ENCODE measurements around the gene PTPRM.
"Not testable (repeated sequence)": the region's sequence is repeated elsewhere in the genome, so short reads cannot be mapped to it uniquely, and the experiment has no call there.

PTPRM gene

DNA sequence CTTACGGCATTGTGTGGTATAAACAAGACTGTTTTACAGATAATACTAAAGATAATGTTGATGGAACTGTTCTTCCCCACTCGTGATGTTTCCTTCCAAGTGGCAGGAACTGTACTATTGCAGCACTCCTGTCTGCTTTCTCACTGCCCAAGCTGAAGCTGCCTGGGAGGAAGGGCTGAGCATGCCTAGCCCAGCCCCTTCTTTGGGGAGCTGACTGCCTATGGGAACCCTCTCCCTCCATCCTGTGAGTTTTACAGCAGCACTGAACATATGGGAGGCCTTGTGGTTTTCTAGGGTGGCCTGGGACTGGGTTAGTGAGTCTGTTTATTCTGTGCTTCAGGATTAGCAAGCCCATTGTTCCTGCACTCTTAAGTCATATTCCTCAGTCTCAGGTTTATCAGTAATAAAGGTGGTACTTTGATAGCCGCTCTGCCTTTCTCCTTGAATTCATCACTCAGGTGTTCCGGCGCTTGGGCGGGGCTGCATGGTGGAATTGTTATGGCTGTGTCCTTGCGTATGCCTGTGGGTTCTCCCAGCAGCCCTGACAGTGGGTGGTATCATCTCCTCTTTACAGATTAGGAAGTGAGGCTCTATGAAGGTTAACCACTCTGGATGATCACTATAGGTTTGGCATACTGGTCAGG lies 379.7 kb downstream of the PTPRM start:
- H3K9ac ChIP-seq (ENCODE audit: low read depth, low read length): no peak overlapping the region
- H3K9me3 ChIP-seq (ENCODE audit: control insufficient read depth, insufficient read depth, low read length): no peaks in the 10 kb centered on the region
- no peak overlapping the region for H3K4me3 ChIP-seq (ENCODE audit: low read depth, low read length)
- no peak overlapping the region for H3K27ac ChIP-seq (ENCODE audit: low read depth, low read length)
- H3K4me1 ChIP-seq (ENCODE audit: control insufficient read depth, insufficient read depth, low read length): no peaks in the 10 kb centered on the region
- H3K27me3 ChIP-seq (ENCODE audit: control insufficient read depth, insufficient read depth, low read length): no peaks in the 10 kb centered on the region
- no peaks in the 10 kb centered on the region for H3K36me3 ChIP-seq (ENCODE audit: control insufficient read depth, insufficient read depth, low read length)

- no peaks in the 10 kb centered on the region for H3K4me1 ChIP-seq (ENCODE audit: control insufficient read depth, insufficient read depth, low read length)
- H3K27me3 ChIP-seq (ENCODE audit: control insufficient read depth, insufficient read depth, low read length): no peaks in the 10 kb centered on the region
- H3K4me3 ChIP-seq (ENCODE audit: low read depth, low read length): no peak overlapping the region
- H3K9me3 ChIP-seq (ENCODE audit: control insufficient read depth, insufficient read depth, low read length): no peaks in the 10 kb centered on the region
- no peak overlapping the region for H3K27ac ChIP-seq (ENCODE audit: low read depth, low read length)
- no peaks in the 10 kb centered on the region for H3K36me3 ChIP-seq (ENCODE audit: control insufficient read depth, insufficient read depth, low read length)
- no peak overlapping the region for H3K9ac ChIP-seq (ENCODE audit: low read depth, low read length)
These were observed 383.4 kb downstream of the PTPRM start for GRCh38 chr18:7950380-7951136.

DNA sequence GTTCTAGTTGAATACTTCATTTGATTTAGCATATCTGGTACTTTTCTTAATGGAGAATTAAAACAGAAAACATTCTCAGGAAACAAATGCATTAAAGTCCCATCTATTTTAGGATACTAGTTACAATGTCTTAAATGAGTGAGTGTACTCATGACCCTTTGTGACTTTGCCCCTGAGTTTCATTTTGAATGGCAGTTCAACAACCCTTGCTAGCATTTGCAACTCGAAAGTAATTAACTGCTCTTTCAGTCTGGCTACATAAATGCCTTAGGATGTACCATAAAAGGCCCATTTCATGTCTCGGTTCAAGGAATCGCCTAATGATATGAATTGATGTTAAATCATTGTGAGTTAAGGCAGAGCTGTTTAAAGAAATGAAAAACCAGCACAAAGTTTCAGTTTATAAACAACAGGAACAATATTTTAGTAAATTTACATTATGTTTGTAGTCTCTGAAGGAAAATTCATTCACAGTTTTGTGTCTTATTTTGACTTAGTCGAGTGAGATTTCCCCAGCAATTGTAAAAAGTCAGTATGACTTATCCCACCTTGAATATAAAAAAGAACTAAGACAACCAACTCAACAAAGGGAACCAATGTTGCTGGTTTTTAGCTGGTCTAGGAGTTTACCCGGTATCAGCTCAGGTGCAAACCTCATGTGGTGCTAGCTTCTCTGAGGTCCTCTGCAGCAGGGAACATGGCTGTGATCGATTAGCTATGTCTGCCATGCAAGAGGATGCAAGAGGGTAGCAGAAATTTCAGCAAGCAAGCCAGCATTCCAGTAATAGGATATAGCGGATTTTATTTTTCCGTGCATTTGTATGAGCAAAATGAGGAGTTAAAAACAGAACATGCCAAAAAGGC lies 386.2 kb downstream of the PTPRM start:
- Histone ChIP-seq H3K4me1 (ENCODE audit: control insufficient read depth, insufficient read depth, low read length) (peaks cover 4% of the 10 kb centered on the region; the same call in 1 of the 2 replicates), H3K9ac (ENCODE audit: low read depth, low read length) (no peak overlapping the region), H3K27me3 (ENCODE audit: control insufficient read depth, insufficient read depth, low read length) (no peaks in the 10 kb centered on the region), H3K4me3 (ENCODE audit: low read depth, low read length) (no peak overlapping the region), H3K9me3 (ENCODE audit: control insufficient read depth, insufficient read depth, low read length) (no peaks in the 10 kb centered on the region), H3K36me3 (ENCODE audit: control insufficient read depth, insufficient read depth, low read length) (no peaks in the 10 kb centered on the region), H3K27ac (ENCODE audit: low read depth, low read length) (no peak overlapping the region)

DNA sequence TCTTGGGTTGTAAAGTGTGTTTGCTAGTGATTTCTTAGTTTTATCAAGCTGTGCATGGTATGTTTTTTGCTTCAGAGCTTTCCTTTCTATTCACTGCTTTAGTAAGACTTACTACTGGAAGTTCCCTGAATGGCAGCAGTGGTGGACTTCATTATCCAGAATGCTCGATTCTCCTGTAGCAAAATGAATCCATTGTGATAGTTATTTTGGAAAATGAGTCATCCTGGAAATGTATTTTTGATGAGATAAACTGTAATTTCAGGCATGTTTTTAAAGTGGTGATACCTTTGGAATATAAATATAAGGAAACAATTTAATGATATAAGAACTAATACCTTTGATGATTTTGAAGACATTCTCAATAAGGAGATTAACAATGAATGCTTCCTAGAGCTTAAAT lies 387.1 kb downstream of the PTPRM start:
- H3K9me3 ChIP-seq (ENCODE audit: control insufficient read depth, insufficient read depth, low read length): no peaks in the 10 kb centered on the region
- peaks cover 4% of the 10 kb centered on the region; the same call in 1 of the 2 replicates for H3K4me1 ChIP-seq (ENCODE audit: control insufficient read depth, insufficient read depth, low read length)
- H3K27me3 ChIP-seq (ENCODE audit: control insufficient read depth, insufficient read depth, low read length): no peaks in the 10 kb centered on the region
- no peaks in the 10 kb centered on the region for H3K36me3 ChIP-seq (ENCODE audit: control insufficient read depth, insufficient read depth, low read length)
- no peak overlapping the region for H3K4me3 ChIP-seq (ENCODE audit: low read depth, low read length)
- H3K9ac ChIP-seq (ENCODE audit: low read depth, low read length): no peak overlapping the region
- no peak overlapping the region for H3K27ac ChIP-seq (ENCODE audit: low read depth, low read length)

DNA sequence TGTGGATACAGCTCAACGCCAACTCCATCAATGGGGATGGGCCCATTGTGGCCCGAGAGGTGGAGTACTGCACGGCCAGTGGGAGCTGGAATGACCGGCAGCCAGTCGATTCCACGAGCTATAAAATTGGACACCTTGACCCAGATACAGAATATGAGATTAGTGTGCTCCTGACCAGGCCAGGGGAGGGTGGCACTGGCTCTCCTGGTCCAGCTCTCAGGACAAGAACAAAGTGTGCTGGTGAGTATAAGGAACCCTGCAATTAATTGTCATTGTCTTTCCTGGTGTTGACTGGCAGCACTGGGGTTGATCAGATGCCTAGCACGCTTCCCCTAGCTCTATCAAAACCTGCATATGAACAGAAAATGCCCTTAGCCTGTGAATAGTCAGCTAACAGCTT lies 388.1 kb downstream of the PTPRM start:
- H3K27me3 ChIP-seq (ENCODE audit: control insufficient read depth, insufficient read depth, low read length): no peaks in the 10 kb centered on the region
- H3K9me3 ChIP-seq (ENCODE audit: control insufficient read depth, insufficient read depth, low read length): no peaks in the 10 kb centered on the region
- no peak overlapping the region for H3K4me3 ChIP-seq (ENCODE audit: low read depth, low read length)
- H3K27ac ChIP-seq (ENCODE audit: low read depth, low read length): no peak overlapping the region
- H3K4me1 ChIP-seq (ENCODE audit: control insufficient read depth, insufficient read depth, low read length): peaks cover 4% of the 10 kb centered on the region; the same call in 1 of the 2 replicates
- H3K9ac ChIP-seq (ENCODE audit: low read depth, low read length): no peak overlapping the region
- no peaks in the 10 kb centered on the region for H3K36me3 ChIP-seq (ENCODE audit: control insufficient read depth, insufficient read depth, low read length)

- H3K27ac ChIP-seq (ENCODE audit: low read depth, low read length): no peak overlapping the region
- H3K27me3 ChIP-seq (ENCODE audit: control insufficient read depth, insufficient read depth, low read length): no peaks in the 10 kb centered on the region
- no peak overlapping the region for H3K4me3 ChIP-seq (ENCODE audit: low read depth, low read length)
- H3K9me3 ChIP-seq (ENCODE audit: control insufficient read depth, insufficient read depth, low read length): no peaks in the 10 kb centered on the region
- H3K9ac ChIP-seq (ENCODE audit: low read depth, low read length): no peak overlapping the region
- H3K36me3 ChIP-seq (ENCODE audit: control insufficient read depth, insufficient read depth, low read length): no peaks in the 10 kb centered on the region
- peaks cover 4% of the 10 kb centered on the region; the same call in 1 of the 2 replicates for H3K4me1 ChIP-seq (ENCODE audit: control insufficient read depth, insufficient read depth, low read length)
These were observed 390.2 kb downstream of the PTPRM start for GRCh38 chr18:7957297-7957696.

DNA sequence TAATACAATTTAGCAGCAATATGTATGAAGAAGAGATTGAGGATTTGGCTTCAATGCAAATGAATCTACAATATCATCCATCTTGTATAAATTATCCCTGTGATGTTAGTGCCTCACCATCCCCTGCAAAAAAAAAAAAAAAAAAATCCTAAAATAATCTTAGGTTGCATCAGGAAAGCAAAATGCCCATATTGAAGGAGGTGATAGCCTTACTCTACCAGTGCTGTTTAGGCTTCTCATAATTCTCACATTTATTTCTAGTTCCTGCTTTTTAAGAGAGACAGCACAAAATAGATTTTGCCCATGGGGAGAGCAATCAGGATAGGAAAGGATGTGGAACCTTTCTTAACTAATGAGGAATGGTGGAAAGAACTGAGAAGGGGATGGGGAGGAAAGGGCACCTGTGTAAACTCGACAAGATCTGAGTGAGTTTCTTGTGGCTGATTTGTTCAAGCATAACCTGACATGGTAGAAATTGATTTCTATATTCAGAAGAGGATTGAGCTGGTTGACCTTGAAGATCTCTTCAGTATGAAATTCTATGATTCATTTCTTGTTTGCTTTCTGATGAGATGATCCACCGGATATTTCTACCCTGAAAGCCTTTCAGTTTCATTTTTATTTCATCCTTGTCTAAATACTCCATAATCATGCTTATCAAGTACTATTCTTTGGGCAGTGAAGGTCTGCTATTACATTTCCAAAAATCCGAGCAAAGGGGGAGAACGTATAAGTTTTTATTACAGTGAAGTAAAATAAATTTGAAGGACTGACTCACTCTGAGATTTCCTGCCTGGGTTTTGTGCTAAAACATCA lies 391.2 kb downstream of the PTPRM start:
- no peak overlapping the region for H3K9ac ChIP-seq (ENCODE audit: low read depth, low read length)
- no peaks in the 10 kb centered on the region for H3K27me3 ChIP-seq (ENCODE audit: control insufficient read depth, insufficient read depth, low read length)
- H3K36me3 ChIP-seq (ENCODE audit: control insufficient read depth, insufficient read depth, low read length): no peaks in the 10 kb centered on the region
- peaks cover 4% of the 10 kb centered on the region; the same call in 1 of the 2 replicates for H3K4me1 ChIP-seq (ENCODE audit: control insufficient read depth, insufficient read depth, low read length)
- no peaks in the 10 kb centered on the region for H3K9me3 ChIP-seq (ENCODE audit: control insufficient read depth, insufficient read depth, low read length)
- H3K4me3 ChIP-seq (ENCODE audit: low read depth, low read length): no peak overlapping the region
- H3K27ac ChIP-seq (ENCODE audit: low read depth, low read length): no peak overlapping the region

- H3K9me3 ChIP-seq (ENCODE audit: control insufficient read depth, insufficient read depth, low read length): no peaks in the 10 kb centered on the region
- H3K9ac ChIP-seq (ENCODE audit: low read depth, low read length): no peak overlapping the region
These were observed 391.7 kb downstream of the PTPRM start for GRCh38 chr18:7958897-7959146.

GRCh38 chr18:7966682-7967081 lies 399.6 kb downstream of the PTPRM start:
- H3K9me3 ChIP-seq (ENCODE audit: control insufficient read depth, insufficient read depth, low read length); H3K4me1 ChIP-seq (ENCODE audit: control insufficient read depth, insufficient read depth, low read length); H3K9ac ChIP-seq (ENCODE audit: low read depth, low read length); H3K27me3 ChIP-seq (ENCODE audit: control insufficient read depth, insufficient read depth, low read length); H3K27ac ChIP-seq (ENCODE audit: low read depth, low read length); H3K4me3 ChIP-seq (ENCODE audit: low read depth, low read length); H3K36me3 ChIP-seq (ENCODE audit: control insufficient read depth, insufficient read depth, low read length): not testable (repeated sequence)

More at GRCh38 chr18:7958897-7959146, 391.7 kb downstream of the PTPRM start:
- Histone ChIP-seq H3K36me3 (ENCODE audit: control insufficient read depth, insufficient read depth, low read length) (no peaks in the 10 kb centered on the region), H3K27ac (ENCODE audit: low read depth, low read length) (no peak overlapping the region), H3K27me3 (ENCODE audit: control insufficient read depth, insufficient read depth, low read length) (no peaks in the 10 kb centered on the region), H3K4me3 (ENCODE audit: low read depth, low read length) (no peak overlapping the region), H3K4me1 (ENCODE audit: control insufficient read depth, insufficient read depth, low read length) (peaks cover 4% of the 10 kb centered on the region; the same call in 1 of the 2 replicates)

- no peaks in the 10 kb centered on the region for H3K9me3 ChIP-seq (ENCODE audit: control insufficient read depth, insufficient read depth, low read length)
- H3K36me3 ChIP-seq (ENCODE audit: control insufficient read depth, insufficient read depth, low read length): no peaks in the 10 kb centered on the region
- H3K9ac ChIP-seq (ENCODE audit: low read depth, low read length): no peak overlapping the region
- no peaks in the 10 kb centered on the region for H3K27me3 ChIP-seq (ENCODE audit: control insufficient read depth, insufficient read depth, low read length)
- H3K4me3 ChIP-seq (ENCODE audit: low read depth, low read length): no peak overlapping the region
- no peak overlapping the region for H3K27ac ChIP-seq (ENCODE audit: low read depth, low read length)
- no peaks in the 10 kb centered on the region for H3K4me1 ChIP-seq (ENCODE audit: control insufficient read depth, insufficient read depth, low read length)
These were observed 407.2 kb downstream of the PTPRM start for GRCh38 chr18:7974200-7974874.

All from HUES48 (cell line).